ENCODE data around the gene ZDHHC9.

GRCh38 chrX:129791336-129791735 lies 52.4 kb downstream of the ZDHHC9 start:
- TF ChIP-seq POLR2AphosphoS5 (IDR thresholded peaks at IDR 0.05; ENCODE audit: low read depth, low read length) (no peak), TAF1 (IDR thresholded peaks at IDR 0.05; ENCODE audit: borderline replicate concordance, low read depth, low read length) (no peak), POLR2A (IDR thresholded peaks at IDR 0.05; ENCODE audit: low read depth, low read length) (no peak)

All from GM12892 (cell line).